Hepatocyte (in vitro differentiated cells): ENCODE results near the gene BLOC1S2. TPM values are rescaled to one million over a fixed set of nuclear protein-coding genes. Genes with fewer than 3 reads are reported as not detected.
"Not testable (repeated sequence)": the region's sequence is repeated elsewhere in the genome, so short reads cannot be mapped to it uniquely, and the experiment has no call there.

ENCODE experiments used
- DNase-seq: peaks from one replicate; pipeline ENCODE4 v3.0.0-alpha.2; 2016; ENCODE audit warnings: low spot score
- H2AFZ ChIP-seq: fragments of 200-600 bp; sonication (generic); 2 replicates; pipeline ENCODE4 v1.6.0; 2016; ENCODE audit warnings: antibody characterized with exemption, mild to moderate bottlenecking
- H3K27ac ChIP-seq: fragments of 200-600 bp; sonication (generic); 2 replicates; pipeline ENCODE4 v1.5.1; 2016; ENCODE audit warnings: mild to moderate bottlenecking
- H3K27me3 ChIP-seq: fragments of 200-600 bp; sonication (generic); 2 replicates; pipeline ENCODE4 v1.6.1; 2016
- H3K36me3 ChIP-seq: fragments of 200-600 bp; sonication (generic); replicated peaks from 2 replicates; pipeline ENCODE4 v1.5.1; 2016; ENCODE audit warnings: low read depth; ENCODE audit not compliant: insufficient read depth
- H3K4me1 ChIP-seq: fragments of 200-600 bp; sonication (generic); 2 replicates; pipeline ENCODE4 v1.5.1; 2016; ENCODE audit warnings: mild to moderate bottlenecking, moderate library complexity; ENCODE audit not compliant: insufficient read depth
- H3K4me2 ChIP-seq: fragments of 200-600 bp; sonication (generic); 2 replicates; pipeline ENCODE4 v1.6.0; 2016
- H3K4me3 ChIP-seq: fragments of 200-600 bp; sonication (generic); 2 replicates; pipeline ENCODE4 v1.5.1; 2016; ENCODE audit warnings: mild to moderate bottlenecking
- H3K79me2 ChIP-seq: fragments of 200-600 bp; sonication (generic); 2 replicates; pipeline ENCODE4 v1.6.0; 2017; ENCODE audit warnings: mild to moderate bottlenecking
- H3K9me2 ChIP-seq: fragments of 200-600 bp; sonication (generic); replicated peaks from 2 replicates; pipeline ENCODE4 v1.6.0; 2017; ENCODE audit warnings: mild to moderate bottlenecking; ENCODE audit not compliant: insufficient read depth
- H3K9me3 ChIP-seq: fragments of 200-600 bp; sonication (generic); 2 replicates; pipeline ENCODE4 v1.5.1; 2016; ENCODE audit warnings: low read depth, mild to moderate bottlenecking
- H4K20me1 ChIP-seq: fragments of 200-600 bp; sonication (generic); 2 replicates; pipeline ENCODE4 v1.6.0; 2016; ENCODE audit warnings: mild to moderate bottlenecking; ENCODE audit not compliant: insufficient read depth, poor library complexity, severe bottlenecking
- CTCF ChIP-seq: fragments of 200-600 bp; sonication (generic); IDR thresholded peaks from 2 replicates; pipeline ENCODE4 v1.5.1; 2016; ENCODE audit warnings: antibody characterized with exemption, mild to moderate bottlenecking; ENCODE audit not compliant: poor library complexity
- EZH2 ChIP-seq: fragments of 200-600 bp; sonication (generic); IDR thresholded peaks from 2 replicates; pipeline ENCODE4 v1.6.1; 2016; ENCODE audit warnings: antibody characterized with exemption, mild to moderate bottlenecking, borderline replicate concordance
- EZH2phosphoT487 ChIP-seq: fragments of 200-600 bp; sonication (generic); IDR thresholded peaks from one replicate; pipeline ENCODE4 v1.6.1; 2018; ENCODE audit warnings: antibody characterized with exemption, mild to moderate bottlenecking, low read depth, moderate library complexity; ENCODE audit not compliant: unreplicated experiment, severe bottlenecking
- WGBS: methylation state at CpG from one replicate; pipeline ENCODE4 v1.1.6; 2016; ENCODE audit warnings: low lambda C conversion rate; ENCODE audit errors: missing lambda C conversion rate; 5-methylcytosine and 5-hydroxymethylcytosine counted together
- polyA plus RNA-seq: library from polyadenylated mRNA; unstranded; fragments of >200 nt; fragmentation: Nextera tagmentation; extraction: Ambion mirVana; gene quantifications from 2 replicates; pipeline ENCODE4 v1.2.1, GENCODE V29; 2016
- total RNA-seq: library from RNA; depleted of rRNA; stranded (reverse); fragments of >200 nt; gene quantifications from 2 replicates; pipeline ENCODE4 v1.2.3, GENCODE V29; 2014

The BLOC1S2 gene
- total and polyA plus RNA-seq, 2 experiments from 2014 or later: 50.1 to 50.4 TPM

GRCh38 chr10:100289641-100290040, 3.2 kb upstream of the BLOC1S2 start:
- DNase-seq: no peak
- WGBS: 75% methylated on average over 2 of the region's 2 CpGs
- Histone ChIP-seq H3K4me3 (no peak overlapping the region), H3K27me3 (no peaks in the 10 kb centered on the region), H3K9me2 (no peaks in the 10 kb centered on the region), H3K36me3 (no peaks in the 10 kb centered on the region), H3K9me3 (no peaks in the 10 kb centered on the region), H4K20me1 (no peaks in the 10 kb centered on the region), H3K79me2 (peaks cover 12% of the 10 kb centered on the region), H2AFZ (no peak overlapping the region), H3K4me2 (no peak overlapping the region), H3K4me1 (peaks cover 5% of the 10 kb centered on the region), H3K27ac (no peak overlapping the region)
- TF ChIP-seq CTCF: no peak
- no peak for TF ChIP-seq EZH2phosphoT487
- no peak for TF ChIP-seq EZH2

- Histone ChIP-seq H3K27me3 (no peaks in the 10 kb centered on the region), H3K79me2 (peaks cover 26% of the 10 kb centered on the region), H3K4me1 (peaks cover 5% of the 10 kb centered on the region), H3K4me3 (no peak overlapping the region), H3K9me3 (no peaks in the 10 kb centered on the region), H3K27ac (peak overlapping the region; percentile 26), H3K36me3 (no peaks in the 10 kb centered on the region), H2AFZ (no peak overlapping the region), H3K9me2 (no peaks in the 10 kb centered on the region), H4K20me1 (no peaks in the 10 kb centered on the region), H3K4me2 (no peak overlapping the region)
- TF ChIP-seq CTCF: no peak
- no peak for TF ChIP-seq EZH2phosphoT487
- DNase-seq: no peak
- 79% methylated on average over 5 of the region's 5 CpGs for WGBS
These were observed 1.7 kb upstream of the BLOC1S2 start for GRCh38 chr10:100288196-100288595.

- H3K4me1 ChIP-seq: peaks cover 3% of the 10 kb centered on the region
- no peaks in the 10 kb centered on the region for H3K27me3 ChIP-seq
- peaks cover 30% of the 10 kb centered on the region for H3K79me2 ChIP-seq
- no peak for DNase-seq
- no peaks in the 10 kb centered on the region for H3K36me3 ChIP-seq
- WGBS: 99% methylated on average over 6 of the region's 6 CpGs
- H3K9me3 ChIP-seq: no peaks in the 10 kb centered on the region
- H3K9me2 ChIP-seq: no peaks in the 10 kb centered on the region
- TF ChIP-seq EZH2phosphoT487 (no peak), EZH2 (no peak), CTCF (no peak)
- H4K20me1 ChIP-seq: no peaks in the 10 kb centered on the region
- H3K4me3 ChIP-seq: no peak overlapping the region
- no peak overlapping the region for H3K27ac ChIP-seq
- H3K4me2 ChIP-seq: no peak overlapping the region
- no peak overlapping the region for H2AFZ ChIP-seq
These were observed 1.3 kb upstream of the BLOC1S2 start for GRCh38 chr10:100287756-100288155.

- DNase-seq, H3K27me3 ChIP-seq, H3K4me1 ChIP-seq, H4K20me1 ChIP-seq, H3K9me3 ChIP-seq, H3K36me3 ChIP-seq, H3K9me2 ChIP-seq: not testable (repeated sequence)
- Histone ChIP-seq H3K4me2 (peak overlapping the region; percentile 74), H2AFZ (peak overlapping the region; percentile 65), H3K27ac (peak overlapping the region; percentile 90), H3K4me3 (peak overlapping the region; percentile 89), H3K79me2 (peaks cover 41% of the 10 kb centered on the region)
- WGBS: 90% methylated on average over 12 of the region's 12 CpGs
These were observed 1.2 kb downstream of the BLOC1S2 start for GRCh38 chr10:100285326-100285725.
